DOHH2 (cell line): ENCODE results near the gene C5orf15.
A peak's percentile ranks its signal among the peaks of the same experiment; 100 is the strongest.

ENCODE experiments used
- H3F3A ChIP-seq: fragments of 200-600 bp; sonication (generic), shearing (Covaris generic); 2 replicates; pipeline ENCODE4 v1.6.0; 2016; ENCODE audit warnings: antibody characterized with exemption, mild to moderate bottlenecking; ENCODE audit not compliant: control insufficient read depth, insufficient read depth
- H3K27ac ChIP-seq: fragments of 200-600 bp; sonication (generic); 2 replicates; pipeline ENCODE4 v1.5.1; 2014; ENCODE audit warnings: low read depth, mild to moderate bottlenecking, low read length, moderate library complexity
- H3K27me3 ChIP-seq: fragments of 200-600 bp; sonication (generic); 2 replicates; pipeline ENCODE4 v1.6.1; 2014; ENCODE audit warnings: mild to moderate bottlenecking, low read length, mixed read lengths; ENCODE audit not compliant: control insufficient read depth
- H3K36me3 ChIP-seq: fragments of 200-600 bp; sonication (generic); 2 replicates; pipeline ENCODE4 v1.6.1; 2014; ENCODE audit warnings: mild to moderate bottlenecking, low read length, moderate library complexity, mixed read lengths; ENCODE audit not compliant: control insufficient read depth
- H3K4me1 ChIP-seq: fragments of 200-600 bp; sonication (generic); 2 replicates; pipeline ENCODE4 v1.6.1; 2014; ENCODE audit warnings: mild to moderate bottlenecking, low read length, mixed read lengths; ENCODE audit not compliant: control insufficient read depth
- H3K4me2 ChIP-seq: fragments of 200-600 bp; sonication (generic); 2 replicates; pipeline ENCODE4 v1.6.0; 2014; ENCODE audit warnings: mild to moderate bottlenecking, low read length, moderate library complexity
- H3K4me3 ChIP-seq: fragments of 200-600 bp; sonication (generic); 2 replicates; pipeline ENCODE4 v1.5.1; 2014; ENCODE audit warnings: mild to moderate bottlenecking, low read length, mixed read lengths
- H3K79me2 ChIP-seq: fragments of 200-600 bp; sonication (generic); 2 replicates; pipeline ENCODE4 v1.6.1; 2014; ENCODE audit warnings: mild to moderate bottlenecking, low read length, mixed read lengths; ENCODE audit not compliant: control insufficient read depth
- H3K9me2 ChIP-seq: fragments of 200-600 bp; sonication (generic); replicated peaks from 2 replicates; pipeline ENCODE4 v1.6.1; 2014; ENCODE audit warnings: mild to moderate bottlenecking, low read length, mixed read lengths; ENCODE audit not compliant: control insufficient read depth
- H3K9me3 ChIP-seq: fragments of 200-600 bp; sonication (generic); 2 replicates; pipeline ENCODE4 v1.6.1; 2014; ENCODE audit warnings: antibody characterized with exemption, low read length, mixed read lengths; ENCODE audit not compliant: control insufficient read depth, insufficient read depth
- H4K20me1 ChIP-seq: fragments of 200-600 bp; sonication (generic); 2 replicates; pipeline ENCODE4 v1.6.0; 2014; ENCODE audit warnings: low read depth, mild to moderate bottlenecking, antibody characterized with exemption, low read length, moderate library complexity; ENCODE audit not compliant: control insufficient read depth, insufficient read depth
- CTCF ChIP-seq: fragments of 200-600 bp; sonication (generic); IDR thresholded peaks from one replicate; pipeline ENCODE4 v1.5.1; 2014; ENCODE audit warnings: antibody characterized with exemption, mild to moderate bottlenecking, low read depth, low read length; ENCODE audit not compliant: poor library complexity, severe bottlenecking
- EZH2phosphoT487 ChIP-seq: fragments of 200-600 bp; sonication (generic); IDR thresholded peaks from 2 replicates; pipeline ENCODE4 v1.6.1; 2017; ENCODE audit warnings: borderline replicate concordance, mild to moderate bottlenecking, antibody characterized with exemption, low read length, moderate library complexity, mixed read lengths

C5orf15 gene

GRCh38 chr5:134006115-134006514 lies 37.7 kb upstream of the C5orf15 start:
- Histone ChIP-seq H3K79me2 (peaks cover 50% of the 10 kb centered on the region), H3K27me3 (no peaks in the 10 kb centered on the region), H3K36me3 (peaks cover 33% of the 10 kb centered on the region), H3K4me1 (peaks cover 28% of the 10 kb centered on the region), H3K4me3 (peak overlapping the region; percentile 84), H3K9me2 (no peaks in the 10 kb centered on the region), H3K27ac (no peak overlapping the region), H3K4me2 (peak overlapping the region; percentile 87), H4K20me1 (peaks cover 12% of the 10 kb centered on the region), H3F3A (no peaks in the 10 kb centered on the region), H3K9me3 (no peaks in the 10 kb centered on the region)
- TF ChIP-seq EZH2phosphoT487 (no peak), CTCF (no peak)

GRCh38 chr5:134005417-134006061 lies 37.1 kb upstream of the C5orf15 start:
- peak overlapping the region; percentile 70 for H3K27ac ChIP-seq
- peak overlapping the region; percentile 84 for H3K4me3 ChIP-seq
- peaks cover 39% of the 10 kb centered on the region for H3K36me3 ChIP-seq
- H3K4me1 ChIP-seq = peaks cover 32% of the 10 kb centered on the region
- no peaks in the 10 kb centered on the region for H3K9me2 ChIP-seq
- peaks cover 56% of the 10 kb centered on the region for H3K79me2 ChIP-seq
- peaks cover 15% of the 10 kb centered on the region for H4K20me1 ChIP-seq
- TF ChIP-seq CTCF = no peak
- no peak for TF ChIP-seq EZH2phosphoT487
- H3F3A ChIP-seq = no peaks in the 10 kb centered on the region
- peak overlapping the region; percentile 87 for H3K4me2 ChIP-seq
- H3K27me3 ChIP-seq = no peaks in the 10 kb centered on the region
- no peaks in the 10 kb centered on the region for H3K9me3 ChIP-seq

GRCh38 chr5:134004626-134005416 lies 36.4 kb upstream of the C5orf15 start, which contains the start of gene VDAC1:
Gene VDAC1 (minus strand): TSS chr5:134004975. CDS start chr5:133993012, 11,963 bp downstream.
- peaks cover 63% of the 10 kb centered on the region for H3K79me2 ChIP-seq

More at GRCh38 chr5:134004626-134005416, 36.4 kb upstream of the C5orf15 start, which contains the start of gene VDAC1:
- Histone ChIP-seq H3K27ac (peak within 1 kb of the TSS; percentile 78), H3K4me2 (peak within 1 kb of the TSS; percentile 90), H3K4me3 (peak within 1 kb of the TSS; percentile 84), H3K9me2 (no peaks in the 10 kb centered on the region), H3K36me3 (peaks cover 46% of the 10 kb centered on the region), H3F3A (no peaks in the 10 kb centered on the region), H4K20me1 (peaks cover 22% of the 10 kb centered on the region), H3K9me3 (no peaks in the 10 kb centered on the region), H3K4me1 (peaks cover 37% of the 10 kb centered on the region), H3K27me3 (no peaks in the 10 kb centered on the region)
- TF ChIP-seq CTCF = no peak
- TF ChIP-seq EZH2phosphoT487 = no peak
